HCT116 (cell line): ENCODE data around the gene SND1. TPM values are rescaled to one million over a fixed set of nuclear protein-coding genes. Genes with fewer than 3 reads are reported as not detected.

Experiments used
- CTCF ChIP-seq, 3 experiments: fragments of 200-600 bp in 1 of 3; sonication (generic) in 1 of 3; IDR thresholded peaks in 2 of 3; conservative IDR thresholded peaks in 1 of 3; 2 replicates each; pipeline ENCODE4 v1.5.1; 2012 to 2017; ENCODE audit warnings: low read depth in 2 of 3, low read length in 2 of 3, antibody characterized with exemption in 1 of 3, borderline replicate concordance in 1 of 3, control low read depth in 1 of 3, mild to moderate bottlenecking in 1 of 3, mixed read lengths in 1 of 3, mixed run types in 1 of 3, moderate library complexity in 1 of 3; ENCODE audit not compliant: insufficient read depth in 1 of 3
- EGR1 ChIP-seq: IDR thresholded peaks from 2 replicates; pipeline ENCODE4 v1.6.1; 2012; ENCODE audit warnings: low read depth
- ELF1 ChIP-seq: IDR thresholded peaks from 2 replicates; pipeline ENCODE4 v1.6.1; 2012; ENCODE audit warnings: low read depth, borderline replicate concordance
- MAX ChIP-seq: IDR thresholded peaks from 2 replicates; pipeline ENCODE4 v1.6.1; 2012
- RAD21 ChIP-seq: IDR thresholded peaks from 2 replicates; pipeline ENCODE4 v1.6.1; 2012; ENCODE audit warnings: low read depth, mild to moderate bottlenecking
- SP1 ChIP-seq: IDR thresholded peaks from 2 replicates; pipeline ENCODE4 v1.6.1; 2012; ENCODE audit warnings: low read depth
- SRF ChIP-seq: IDR thresholded peaks from 2 replicates; pipeline ENCODE4 v1.6.1; 2012; ENCODE audit warnings: low read depth
- YY1 ChIP-seq: IDR thresholded peaks from 2 replicates; pipeline ENCODE4 v1.6.1; 2011; ENCODE audit warnings: low read length, low read depth, moderate library complexity, mild to moderate bottlenecking; ENCODE audit not compliant: insufficient replicate concordance; ENCODE audit errors: extremely low read depth
- ZFX ChIP-seq: fragments of 450-650 bp; IDR thresholded peaks from 2 replicates; pipeline ENCODE4 v1.6.1; 2017
- total RNA-seq: library from RNA; stranded (reverse); gene quantifications from one replicate; pipeline ENCODE4 v1.2.1, GENCODE V29; 2021; ENCODE audit not compliant: unreplicated experiment
- TF ChIP-seq, protein P1 (sequence below): IDR thresholded peaks from 2 replicates; pipeline ENCODE4 v1.6.1; 2012
- TF ChIP-seq, protein P2 (sequence below): IDR thresholded peaks from 2 replicates; pipeline ENCODE4 v1.6.1; 2011; ENCODE audit warnings: mild to moderate bottlenecking, low read length, moderate library complexity; ENCODE audit not compliant: insufficient replicate concordance; ENCODE audit errors: extremely low read depth

The SND1 gene
- total RNA-seq, 1 experiment from 2014 or later, result 169 TPM

DNA sequence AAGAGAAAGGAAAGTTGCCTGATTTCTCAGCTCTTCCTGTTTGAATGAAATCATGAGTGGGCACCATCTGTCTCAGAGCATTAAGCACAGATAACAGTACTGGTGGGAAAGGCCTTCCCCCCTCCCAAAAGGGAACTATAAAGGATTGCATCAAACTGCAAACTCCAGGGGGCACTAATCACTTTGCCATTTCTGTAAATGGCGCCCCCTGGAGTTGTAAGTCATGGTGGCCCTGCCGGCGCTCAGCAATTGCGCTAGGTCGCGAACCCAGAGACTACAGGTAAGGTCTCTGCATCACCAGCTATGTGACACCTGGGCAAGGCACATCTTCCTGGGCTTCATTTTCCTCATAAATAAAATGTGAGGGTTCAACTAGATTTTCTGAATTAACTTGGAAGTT, 368.2 kb downstream of the SND1 start (continued):
- TF ChIP-seq EGR1 (no peak), MAX (no peak), ELF1 (no peak), ZFX (no peak), YY1 (no peak), CTCF (IDR thresholded peaks at IDR 0.05 in 2 of 3, conservative IDR thresholded peaks at IDR 0.05 in 1 of 3; ENCODE audit: borderline replicate concordance in 1 of 3, insufficient read depth in 1 of 3, low read depth in 2 of 3, low read length in 2 of 3) (peak; percentile 79 to 99 (median 82)), SP1 (0 out of 2 replicates have a peak, but pooled peaks have one; percentile 14), RAD21 (peak; percentile 37), SRF (no peak)
- TF ChIP-seq, protein P1, sequence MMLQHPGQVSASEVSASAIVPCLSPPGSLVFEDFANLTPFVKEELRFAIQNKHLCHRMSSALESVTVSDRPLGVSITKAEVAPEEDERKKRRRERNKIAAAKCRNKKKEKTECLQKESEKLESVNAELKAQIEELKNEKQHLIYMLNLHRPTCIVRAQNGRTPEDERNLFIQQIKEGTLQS, result no peak
- TF ChIP-seq, protein P2, sequence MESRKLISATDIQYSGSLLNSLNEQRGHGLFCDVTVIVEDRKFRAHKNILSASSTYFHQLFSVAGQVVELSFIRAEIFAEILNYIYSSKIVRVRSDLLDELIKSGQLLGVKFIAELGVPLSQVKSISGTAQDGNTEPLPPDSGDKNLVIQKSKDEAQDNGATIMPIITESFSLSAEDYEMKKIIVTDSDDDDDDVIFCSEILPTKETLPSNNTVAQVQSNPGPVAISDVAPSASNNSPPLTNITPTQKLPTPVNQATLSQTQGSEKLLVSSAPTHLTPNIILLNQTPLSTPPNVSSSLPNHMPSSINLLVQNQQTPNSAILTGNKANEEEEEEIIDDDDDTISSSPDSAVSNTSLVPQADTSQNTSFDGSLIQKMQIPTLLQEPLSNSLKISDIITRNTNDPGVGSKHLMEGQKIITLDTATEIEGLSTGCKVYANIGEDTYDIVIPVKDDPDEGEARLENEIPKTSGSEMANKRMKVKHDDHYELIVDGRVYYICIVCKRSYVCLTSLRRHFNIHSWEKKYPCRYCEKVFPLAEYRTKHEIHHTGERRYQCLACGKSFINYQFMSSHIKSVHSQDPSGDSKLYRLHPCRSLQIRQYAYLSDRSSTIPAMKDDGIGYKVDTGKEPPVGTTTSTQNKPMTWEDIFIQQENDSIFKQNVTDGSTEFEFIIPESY, result no peak
